ENCODE results near the gene HSD17B4. TPM values are rescaled to one million over a fixed set of nuclear protein-coding genes. Genes with fewer than 3 reads are reported as not detected.

HSD17B4 gene
- polyA plus RNA-seq, 4 donors, result 129 to 424 (median 237) TPM

DNA sequence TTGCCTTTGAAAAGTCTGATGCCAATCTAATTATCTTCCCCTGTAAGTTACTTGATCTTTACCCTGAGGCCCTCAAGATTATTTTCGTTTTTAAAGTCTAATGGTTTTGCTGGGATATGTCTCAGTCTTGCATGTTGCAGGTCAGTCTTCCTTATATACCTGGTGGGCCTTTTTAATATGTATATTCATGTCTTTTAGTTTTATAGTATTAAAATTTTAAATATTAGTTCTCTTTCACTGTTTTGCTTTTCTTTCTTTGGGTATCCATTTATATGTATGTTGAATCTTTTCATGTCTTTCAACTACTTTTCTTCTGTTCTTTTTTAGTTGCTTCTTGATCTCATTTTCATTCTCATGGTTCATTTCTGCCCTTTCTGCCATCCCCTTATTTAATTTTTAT is 68.9 kb downstream of the HSD17B4 start:
- Histone ChIP-seq H3K27ac (ENCODE audit: low read depth in 1 of 3, low read length in 2 of 3) (no peak overlapping the region), H3K36me3 (ENCODE audit: control insufficient read depth in 3 of 3, insufficient read depth in 2 of 3, low read depth in 1 of 3, low read length in 3 of 3) (peaks cover 0 to 12% (median 4%) of the 10 kb centered on the region in 3 donors), H3K4me1 (ENCODE audit: control insufficient read depth in 3 of 3, insufficient read depth in 2 of 3, low read depth in 1 of 3, low read length in 2 of 3) (no peaks in the 10 kb centered on the region), H3K4me3 (ENCODE audit: low read depth in 1 of 3, low read length in 3 of 3) (no peak overlapping the region), H3K9me3 (ENCODE audit: control insufficient read depth in 2 of 2, insufficient read depth in 1 of 2, low read depth in 1 of 2, low read length in 1 of 2) (no peaks in the 10 kb centered on the region), H3K27me3 (ENCODE audit: control insufficient read depth in 3 of 3, insufficient read depth in 3 of 3, low read length in 3 of 3) (no peaks in the 10 kb centered on the region)
- DNase-seq, result no peak
- no peak for FAIRE-seq
- 77 to 88% (median 85%) methylated on average over 1 of the region's 1 CpG for WGBS, 3 donors

DNA sequence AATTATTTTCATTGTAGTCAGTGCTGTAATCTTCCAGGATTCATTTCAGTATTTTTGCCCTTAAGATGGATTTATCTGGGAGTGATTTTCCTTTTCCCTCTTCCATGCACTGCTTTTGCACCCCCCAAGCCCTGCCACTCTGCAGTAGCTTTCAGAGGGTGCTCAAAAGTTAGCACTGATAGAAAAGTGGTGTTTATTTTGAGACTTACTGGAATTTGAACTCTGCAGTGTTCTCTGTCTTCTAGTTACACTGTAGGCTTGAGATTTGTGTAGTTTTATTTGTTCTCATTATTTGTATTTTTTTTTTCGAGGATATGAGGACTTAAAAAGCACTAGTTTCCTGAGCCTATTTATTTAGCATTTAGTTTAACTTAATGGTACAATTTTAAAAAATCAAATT is 70.5 kb downstream of the HSD17B4 start:
- Histone ChIP-seq H3K36me3 (ENCODE audit: control insufficient read depth in 3 of 3, insufficient read depth in 2 of 3, low read depth in 1 of 3, low read length in 3 of 3) (peaks cover 0 to 7% (median 4%) of the 10 kb centered on the region in 3 donors), H3K27ac (ENCODE audit: low read depth in 1 of 3, low read length in 2 of 3) (no peak overlapping the region), H3K4me1 (ENCODE audit: control insufficient read depth in 3 of 3, insufficient read depth in 2 of 3, low read depth in 1 of 3, low read length in 2 of 3) (no peaks in the 10 kb centered on the region), H3K4me3 (ENCODE audit: low read depth in 1 of 3, low read length in 3 of 3) (no peak overlapping the region), H3K27me3 (ENCODE audit: control insufficient read depth in 3 of 3, insufficient read depth in 3 of 3, low read length in 3 of 3) (no peaks in the 10 kb centered on the region), H3K9me3 (ENCODE audit: control insufficient read depth in 2 of 2, insufficient read depth in 1 of 2, low read depth in 1 of 2, low read length in 1 of 2) (no peaks in the 10 kb centered on the region)
- 91% methylated on average over 1 of the region's 1 CpG for WGBS, 3 donors
- DNase-seq (no peak), FAIRE-seq (no peak)

DNA sequence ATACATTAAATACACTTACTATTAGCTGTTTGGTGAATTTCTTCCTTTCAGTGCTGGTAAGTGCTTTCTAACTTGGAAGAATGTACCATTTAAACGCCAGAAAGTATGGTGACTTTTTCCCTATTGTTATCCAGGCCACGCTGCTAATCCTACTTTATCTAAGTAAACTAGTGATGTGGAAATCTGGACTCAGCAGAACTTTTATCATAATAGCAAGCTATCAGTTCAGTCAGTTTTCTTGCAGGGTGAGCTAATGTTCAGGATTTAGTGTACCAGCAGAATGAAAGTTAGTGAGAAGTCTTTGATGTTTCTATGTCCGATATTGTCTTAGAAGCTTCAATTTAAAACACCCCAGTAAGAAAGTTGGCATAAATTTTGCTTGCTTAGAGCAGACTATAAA is 72.2 kb downstream of the HSD17B4 start:
- Histone ChIP-seq H3K9me3 (ENCODE audit: control insufficient read depth in 2 of 2, insufficient read depth in 1 of 2, low read depth in 1 of 2, low read length in 1 of 2) (no peaks in the 10 kb centered on the region), H3K27ac (ENCODE audit: low read depth in 1 of 3, low read length in 2 of 3) (no peak overlapping the region), H3K36me3 (ENCODE audit: control insufficient read depth in 3 of 3, insufficient read depth in 2 of 3, low read depth in 1 of 3, low read length in 3 of 3) (no peaks in the 10 kb centered on the region), H3K4me1 (ENCODE audit: control insufficient read depth in 3 of 3, insufficient read depth in 2 of 3, low read depth in 1 of 3, low read length in 2 of 3) (no peaks in the 10 kb centered on the region), H3K27me3 (ENCODE audit: control insufficient read depth in 3 of 3, insufficient read depth in 3 of 3, low read length in 3 of 3) (no peaks in the 10 kb centered on the region), H3K4me3 (ENCODE audit: low read depth in 1 of 3, low read length in 3 of 3) (no peak overlapping the region)
- FAIRE-seq, result no peak
- 70 to 79% (median 74%) methylated on average over 3 of the region's 3 CpGs for WGBS, 3 donors
- peak in 1 of 2 donors; percentile 26 for DNase-seq

DNA sequence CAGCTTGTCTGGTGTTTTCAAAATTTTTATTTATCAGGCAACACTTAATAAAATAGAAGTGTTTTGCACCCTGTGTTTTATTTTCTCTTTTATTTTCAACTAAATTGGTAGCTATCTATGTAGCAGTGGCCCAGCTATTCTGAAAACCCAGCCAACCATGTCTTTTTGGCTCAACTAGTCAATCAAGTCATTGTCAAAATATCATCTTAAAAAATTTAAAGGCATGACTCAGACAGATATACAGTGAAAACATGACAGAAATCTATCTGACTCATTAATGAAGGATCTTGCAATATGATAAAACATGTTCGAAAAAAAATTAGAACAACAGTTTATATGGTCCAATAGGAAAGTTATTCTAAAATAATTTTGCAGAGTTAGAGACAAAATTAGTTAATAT is 75.1 kb downstream of the HSD17B4 start:
- Histone ChIP-seq H3K4me3 (ENCODE audit: low read depth in 1 of 3, low read length in 3 of 3) (no peak overlapping the region), H3K27ac (ENCODE audit: low read depth in 1 of 3, low read length in 2 of 3) (no peak overlapping the region), H3K9me3 (ENCODE audit: control insufficient read depth in 2 of 2, insufficient read depth in 1 of 2, low read depth in 1 of 2, low read length in 1 of 2) (no peaks in the 10 kb centered on the region), H3K4me1 (ENCODE audit: control insufficient read depth in 3 of 3, insufficient read depth in 2 of 3, low read depth in 1 of 3, low read length in 2 of 3) (no peaks in the 10 kb centered on the region), H3K36me3 (ENCODE audit: control insufficient read depth in 3 of 3, insufficient read depth in 2 of 3, low read depth in 1 of 3, low read length in 3 of 3) (peaks cover 0 to 4% (median 0%) of the 10 kb centered on the region in 3 donors), H3K27me3 (ENCODE audit: control insufficient read depth in 3 of 3, insufficient read depth in 3 of 3, low read length in 3 of 3) (no peaks in the 10 kb centered on the region)
- no peak for DNase-seq
- WGBS, 3 donors, result 98 to 100% (median 98%) methylated on average over 1 of the region's 1 CpG
- no peak for FAIRE-seq

DNA sequence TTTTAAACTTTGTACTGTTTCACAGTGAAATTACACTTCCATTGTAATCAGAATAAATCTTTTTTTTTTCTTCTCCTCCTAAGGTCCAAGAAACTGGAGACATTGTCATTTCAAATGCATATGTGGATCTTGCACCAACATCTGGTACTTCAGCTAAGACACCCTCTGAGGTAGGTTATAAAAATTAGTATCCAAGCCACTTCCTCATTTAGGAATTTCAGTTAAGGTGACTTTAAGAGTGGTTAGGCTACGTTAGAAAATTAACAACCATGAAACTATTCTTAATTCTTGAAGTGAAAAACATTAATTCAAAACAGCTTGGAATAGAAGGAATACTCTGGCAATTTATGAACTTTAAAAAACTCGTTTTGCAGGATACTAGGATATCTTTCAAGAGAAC is 77.5 kb downstream of the HSD17B4 start:
- WGBS, 3 donors, result 87 to 92% (median 87%) methylated on average over 2 of the region's 2 CpGs

DNA sequence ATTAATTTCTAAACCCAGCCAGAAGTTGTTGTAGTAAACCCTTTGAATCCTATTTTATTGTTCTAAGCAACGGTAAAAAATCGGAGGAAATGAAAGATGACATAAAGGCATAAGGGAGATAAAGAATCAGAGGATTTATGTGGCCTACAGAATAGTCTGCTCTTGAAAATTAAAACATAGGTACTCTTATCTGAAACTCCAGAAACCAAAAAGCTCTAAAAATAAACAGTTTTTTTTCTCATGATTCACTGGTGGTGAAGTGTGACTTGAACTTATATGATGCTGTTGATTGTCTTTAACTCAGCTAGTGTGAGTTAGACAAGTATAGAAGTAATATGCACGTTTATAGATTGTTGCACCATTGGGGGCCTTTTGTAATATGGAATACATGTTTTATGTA is 80.3 kb downstream of the HSD17B4 start:
- Histone ChIP-seq H3K4me1 (ENCODE audit: control insufficient read depth in 3 of 3, insufficient read depth in 2 of 3, low read depth in 1 of 3, low read length in 2 of 3) (no peaks in the 10 kb centered on the region), H3K27me3 (ENCODE audit: control insufficient read depth in 3 of 3, insufficient read depth in 3 of 3, low read length in 3 of 3) (no peaks in the 10 kb centered on the region), H3K36me3 (ENCODE audit: control insufficient read depth in 3 of 3, insufficient read depth in 2 of 3, low read depth in 1 of 3, low read length in 3 of 3) (peaks cover 4 to 10% (median 5%) of the 10 kb centered on the region in 3 donors), H3K27ac (ENCODE audit: low read depth in 1 of 3, low read length in 2 of 3) (no peak overlapping the region), H3K4me3 (ENCODE audit: low read depth in 1 of 3, low read length in 3 of 3) (no peak overlapping the region), H3K9me3 (ENCODE audit: control insufficient read depth in 2 of 2, insufficient read depth in 1 of 2, low read depth in 1 of 2, low read length in 1 of 2) (no peaks in the 10 kb centered on the region)
- FAIRE-seq (no peak), DNase-seq (no peak)
- 83 to 93% (median 87%) methylated on average over 3 of the region's 3 CpGs for WGBS, 3 donors

More for the DNA sequence above, 77.5 kb downstream of the HSD17B4 start:
- Histone ChIP-seq H3K27ac (ENCODE audit: low read depth in 1 of 3, low read length in 2 of 3) (no peak overlapping the region), H3K4me1 (ENCODE audit: control insufficient read depth in 3 of 3, insufficient read depth in 2 of 3, low read depth in 1 of 3, low read length in 2 of 3) (no peaks in the 10 kb centered on the region), H3K4me3 (ENCODE audit: low read depth in 1 of 3, low read length in 3 of 3) (no peak overlapping the region), H3K27me3 (ENCODE audit: control insufficient read depth in 3 of 3, insufficient read depth in 3 of 3, low read length in 3 of 3) (no peaks in the 10 kb centered on the region), H3K36me3 (ENCODE audit: control insufficient read depth in 3 of 3, insufficient read depth in 2 of 3, low read depth in 1 of 3, low read length in 3 of 3) (peaks cover 3 to 5% (median 4%) of the 10 kb centered on the region in 3 donors), H3K9me3 (ENCODE audit: control insufficient read depth in 2 of 2, insufficient read depth in 1 of 2, low read depth in 1 of 2, low read length in 1 of 2) (no peaks in the 10 kb centered on the region)
- no peak for DNase-seq
- FAIRE-seq, result no peak

DNA sequence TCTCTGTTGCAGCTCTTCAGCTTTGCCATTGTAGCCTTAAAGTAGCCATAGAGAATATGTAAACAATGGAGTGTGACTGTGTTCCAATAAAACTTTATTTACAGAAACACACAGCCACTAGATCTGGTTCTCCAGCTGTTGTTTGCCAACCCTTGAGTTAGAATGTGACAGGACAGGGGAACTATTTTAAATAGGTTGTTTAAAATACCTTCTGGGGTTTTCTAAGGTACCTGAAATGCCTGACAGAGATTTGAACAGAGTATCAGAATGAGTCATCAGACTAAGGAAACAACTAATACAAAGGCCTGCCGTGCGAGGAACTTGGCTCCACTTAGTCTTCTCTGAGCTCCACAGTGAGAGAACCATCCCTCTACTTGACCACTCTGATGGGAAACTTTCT is 85.4 kb downstream of the HSD17B4 start:
- Histone ChIP-seq H3K27me3 (ENCODE audit: control insufficient read depth in 3 of 3, insufficient read depth in 3 of 3, low read length in 3 of 3) (no peaks in the 10 kb centered on the region), H3K4me1 (ENCODE audit: control insufficient read depth in 3 of 3, insufficient read depth in 2 of 3, low read depth in 1 of 3, low read length in 2 of 3) (no peaks in the 10 kb centered on the region), H3K4me3 (ENCODE audit: low read depth in 1 of 3, low read length in 3 of 3) (no peak overlapping the region), H3K36me3 (ENCODE audit: control insufficient read depth in 3 of 3, insufficient read depth in 2 of 3, low read depth in 1 of 3, low read length in 3 of 3) (peaks cover 5 to 22% (median 6%) of the 10 kb centered on the region in 3 donors), H3K27ac (ENCODE audit: low read depth in 1 of 3, low read length in 2 of 3) (no peak overlapping the region), H3K9me3 (ENCODE audit: control insufficient read depth in 2 of 2, insufficient read depth in 1 of 2, low read depth in 1 of 2, low read length in 1 of 2) (no peaks in the 10 kb centered on the region)
- 67 to 77% (median 71%) methylated on average over 2 of the region's 2 CpGs for WGBS, 3 donors
- DNase-seq (no peak), FAIRE-seq (no peak)

DNA sequence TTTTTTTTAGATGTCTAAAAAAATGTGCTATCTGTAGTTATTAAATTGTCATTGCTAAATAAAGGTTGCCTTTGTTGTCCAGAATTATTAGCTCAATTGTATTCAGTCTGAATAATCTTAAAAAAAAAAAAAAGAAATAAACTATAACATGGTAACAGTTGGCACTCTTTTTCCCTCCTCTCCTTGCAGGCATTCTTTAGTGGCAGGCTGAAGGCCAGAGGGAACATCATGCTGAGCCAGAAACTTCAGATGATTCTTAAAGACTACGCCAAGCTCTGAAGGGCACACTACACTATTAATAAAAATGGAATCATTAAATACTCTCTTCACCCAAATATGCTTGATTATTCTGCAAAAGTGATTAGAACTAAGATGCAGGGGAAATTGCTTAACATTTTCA is 89.4 kb downstream of the HSD17B4 start:
- no peak overlapping the region for H3K4me3 ChIP-seq (ENCODE audit: low read depth in 1 of 3, low read length in 3 of 3)
- H3K9me3 ChIP-seq (ENCODE audit: control insufficient read depth in 2 of 2, insufficient read depth in 1 of 2, low read depth in 1 of 2, low read length in 1 of 2), result peaks cover 0 to 2% of the 10 kb centered on the region in 2 donors
- H3K27me3 ChIP-seq (ENCODE audit: control insufficient read depth in 3 of 3, insufficient read depth in 3 of 3, low read length in 3 of 3), result no peaks in the 10 kb centered on the region
- peaks cover 3 to 16% (median 10%) of the 10 kb centered on the region in 3 donors for H3K36me3 ChIP-seq (ENCODE audit: control insufficient read depth in 3 of 3, insufficient read depth in 2 of 3, low read depth in 1 of 3, low read length in 3 of 3)
- no peaks in the 10 kb centered on the region for H3K4me1 ChIP-seq (ENCODE audit: control insufficient read depth in 3 of 3, insufficient read depth in 2 of 3, low read depth in 1 of 3, low read length in 2 of 3)
- no peak overlapping the region for H3K27ac ChIP-seq (ENCODE audit: low read depth in 1 of 3, low read length in 2 of 3)
- no peak for FAIRE-seq
- WGBS, 3 donors, result 93 to 100% (median 96%) methylated on average over 1 of the region's 1 CpG
- no peak for DNase-seq

DNA sequence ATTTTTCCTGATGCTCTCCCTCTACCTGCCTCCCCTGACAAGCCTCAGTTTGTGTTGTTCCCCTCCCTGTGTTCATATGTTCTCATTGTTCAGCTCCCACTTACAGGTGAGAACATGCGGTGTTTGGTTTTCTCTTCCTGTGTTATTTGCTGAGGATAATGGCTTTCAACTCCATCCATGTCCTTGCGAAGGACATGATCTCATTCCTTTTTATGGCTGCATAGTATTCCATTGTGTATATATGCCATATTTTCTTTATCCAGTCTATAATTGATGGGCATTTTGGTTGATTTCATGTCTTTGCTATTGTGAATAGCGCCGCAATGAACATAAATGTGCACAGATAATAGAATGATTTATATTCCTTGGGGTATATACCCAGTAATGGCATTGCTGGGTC is 99.5 kb downstream of the HSD17B4 start:
- Histone ChIP-seq H3K4me1 (ENCODE audit: control insufficient read depth in 3 of 3, insufficient read depth in 2 of 3, low read depth in 1 of 3, low read length in 2 of 3) (no peaks in the 10 kb centered on the region), H3K36me3 (ENCODE audit: control insufficient read depth in 3 of 3, insufficient read depth in 2 of 3, low read depth in 1 of 3, low read length in 3 of 3) (no peaks in the 10 kb centered on the region), H3K27me3 (ENCODE audit: control insufficient read depth in 3 of 3, insufficient read depth in 3 of 3, low read length in 3 of 3) (no peaks in the 10 kb centered on the region), H3K9me3 (ENCODE audit: control insufficient read depth in 2 of 2, insufficient read depth in 1 of 2, low read depth in 1 of 2, low read length in 1 of 2) (peaks cover 0 to 6% of the 10 kb centered on the region in 2 donors), H3K4me3 (ENCODE audit: low read depth in 1 of 3, low read length in 3 of 3) (no peak overlapping the region), H3K27ac (ENCODE audit: low read depth in 1 of 3, low read length in 2 of 3) (no peak overlapping the region)
- WGBS, 3 donors, result 93 to 98% (median 96%) methylated on average over 4 of the region's 4 CpGs
- DNase-seq, result no peak
- no peak for FAIRE-seq
